Measurements from ENCODE around the gene HP.

HP gene

DNA sequence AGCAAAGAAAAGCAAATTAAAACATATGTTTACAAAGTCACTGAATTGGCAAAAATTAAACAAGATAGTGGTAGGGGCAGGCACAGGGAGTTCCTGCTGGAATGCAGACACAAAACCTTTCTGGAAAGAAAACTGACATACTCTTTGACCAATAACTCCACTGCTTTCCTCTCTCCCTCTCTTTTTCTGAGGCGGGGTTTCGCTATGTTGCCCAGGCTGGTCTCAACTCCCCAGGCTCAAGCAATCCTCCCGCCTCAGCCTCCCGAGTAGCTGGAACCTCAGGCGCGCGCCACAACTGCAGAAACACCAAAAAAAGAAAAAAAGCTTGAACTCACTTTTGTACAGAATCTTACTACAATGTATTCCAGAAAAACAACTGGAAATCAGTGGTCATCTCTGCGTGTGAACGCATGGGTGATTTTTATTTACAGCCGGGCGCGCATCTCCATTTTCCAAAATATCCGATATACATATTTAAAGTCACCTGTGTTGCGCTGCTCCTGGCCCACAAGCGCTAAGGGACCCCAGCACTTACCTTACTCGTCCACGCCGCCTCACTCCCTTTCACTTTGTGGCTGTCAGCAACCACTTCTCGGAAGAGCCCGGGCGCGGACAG, 38.6 kb downstream of the HP start:
- DNase-seq, result no peak

DNA sequence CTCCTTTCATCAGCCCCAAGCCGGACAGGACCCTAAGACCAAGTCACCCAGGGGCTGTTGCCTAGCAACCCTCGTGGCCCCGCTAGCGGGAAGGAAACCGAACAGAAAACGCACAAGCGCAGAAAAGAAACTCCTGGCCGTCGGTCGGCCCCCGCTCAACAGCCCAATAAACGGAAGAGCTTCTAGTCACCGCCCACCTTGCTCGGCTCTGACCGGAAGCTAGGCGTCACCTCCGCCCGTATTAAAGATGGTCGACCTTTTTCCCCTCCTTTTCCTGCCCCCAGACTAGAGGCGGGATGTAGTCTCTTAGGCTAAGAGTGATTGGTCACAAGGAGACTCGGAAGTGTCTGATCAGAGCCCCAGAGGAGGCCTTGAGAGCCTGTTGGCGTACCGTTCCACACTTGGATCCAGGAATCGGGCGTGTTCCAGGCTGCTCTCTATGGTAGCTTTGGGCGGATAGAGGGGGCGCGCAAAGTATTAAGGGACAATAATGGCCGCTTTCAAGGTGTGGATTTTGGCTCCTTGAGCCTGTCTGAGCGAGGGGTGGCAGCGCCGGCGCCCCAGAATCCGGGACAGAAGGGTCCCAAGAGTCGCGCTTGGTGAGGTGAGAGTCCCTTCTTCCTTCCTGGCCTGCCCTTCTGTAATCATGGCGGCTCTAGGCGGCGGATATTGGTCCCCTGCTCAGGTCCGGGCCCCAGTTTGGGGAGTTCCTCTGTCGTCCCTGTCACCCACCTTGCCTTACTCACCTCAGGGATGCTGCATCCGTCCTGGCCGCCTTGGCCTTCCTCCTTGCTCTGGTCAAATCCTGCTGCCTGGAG, 39.4 kb downstream of the HP start, which contains the start of the genes DHX38 and TXNL4B:
Gene DHX38 (plus strand): TSS at position 400 of the 818 bp plus-strand sequence. CDS start 2,311 bp downstream, outside the sequence.
Gene TXNL4B (minus strand): TSS at position 173 of the 818 bp plus-strand sequence. CDS start 2,871 bp downstream, outside the sequence.
- peak; percentile 60 to 80 (median 72) for DNase-seq

DNA sequence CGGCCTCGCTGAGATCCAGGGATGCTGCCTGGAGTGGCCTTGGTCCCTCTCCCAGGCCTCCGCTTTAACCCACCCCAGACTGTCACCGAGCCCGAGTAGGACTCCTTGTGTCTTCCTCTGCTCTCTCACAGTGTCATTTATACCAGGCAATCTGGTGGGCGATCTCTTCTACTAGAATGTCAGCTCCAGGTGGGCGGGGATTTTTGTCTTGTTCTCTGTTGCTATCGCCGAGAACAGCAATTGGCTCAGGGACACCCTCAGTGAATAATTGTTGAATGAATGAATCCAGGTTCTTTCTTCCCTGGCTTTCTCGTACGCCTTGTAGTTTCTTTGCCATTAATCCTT, 39.9 kb downstream of the HP start:
- peak in 2 of 4 experiments; percentile 28 to 32 for DNase-seq

DNA sequence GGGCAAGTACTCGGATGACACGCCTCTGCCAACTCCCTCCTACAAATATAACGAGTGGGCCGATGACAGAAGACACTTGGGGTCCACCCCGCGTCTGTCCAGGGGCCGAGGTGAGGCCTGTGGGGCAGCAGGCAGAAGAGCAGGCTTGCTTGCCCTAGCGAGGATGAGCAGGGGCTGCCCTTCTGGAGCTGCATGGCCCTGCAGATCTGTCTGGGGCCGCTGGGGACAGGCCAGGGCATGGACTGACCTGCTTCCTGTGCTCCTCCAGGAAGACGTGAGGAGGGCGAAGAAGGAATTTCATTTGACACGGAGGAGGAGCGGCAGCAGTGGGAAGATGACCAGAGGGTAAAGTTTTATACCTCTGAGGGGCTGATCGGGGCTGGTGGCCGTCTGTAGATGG, 44.6 kb downstream of the HP start:
- no peak for DNase-seq

DNA sequence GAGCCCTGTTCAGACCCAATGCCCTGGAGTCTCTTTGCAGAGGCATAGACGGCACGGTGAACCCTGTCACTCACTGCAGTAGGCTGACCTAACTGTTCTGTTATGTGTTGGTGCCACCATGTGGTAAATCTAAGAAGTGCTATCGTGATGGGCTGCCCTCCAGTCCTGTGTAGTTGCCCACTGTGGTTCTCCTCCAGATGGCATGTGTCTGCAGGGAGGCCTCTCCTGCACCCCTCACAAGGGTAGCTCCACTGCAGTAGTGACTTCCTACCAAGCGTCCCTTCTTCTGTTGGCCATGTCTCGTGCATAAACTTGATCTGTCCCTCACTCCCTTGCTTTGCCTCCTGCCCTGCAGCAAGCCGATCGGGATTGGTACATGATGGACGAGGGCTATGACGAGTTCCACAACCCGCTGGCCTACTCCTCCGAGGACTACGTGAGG, 45.1 kb downstream of the HP start:
- no peak for DNase-seq

DNA sequence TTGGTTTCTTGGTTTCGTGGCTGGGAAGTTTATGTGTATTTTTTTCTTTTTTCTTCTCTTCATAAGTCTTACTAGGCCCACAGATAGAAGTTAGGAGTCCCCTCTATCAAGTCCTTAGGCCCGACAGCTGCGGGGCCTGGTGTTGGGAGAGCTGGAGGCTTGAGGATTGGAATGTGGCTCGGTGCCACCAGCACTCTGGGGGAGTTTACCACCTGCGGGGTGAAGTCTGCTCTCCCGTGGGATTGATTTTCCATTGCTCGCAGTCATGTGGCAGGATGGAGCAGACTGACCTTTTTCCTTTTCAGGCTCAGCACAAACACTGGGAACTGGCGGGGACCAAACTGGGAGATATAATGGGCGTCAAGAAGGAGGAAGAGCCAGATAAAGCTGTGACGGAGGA, 46.9 kb downstream of the HP start:
- DNase-seq, result no peak

DNA sequence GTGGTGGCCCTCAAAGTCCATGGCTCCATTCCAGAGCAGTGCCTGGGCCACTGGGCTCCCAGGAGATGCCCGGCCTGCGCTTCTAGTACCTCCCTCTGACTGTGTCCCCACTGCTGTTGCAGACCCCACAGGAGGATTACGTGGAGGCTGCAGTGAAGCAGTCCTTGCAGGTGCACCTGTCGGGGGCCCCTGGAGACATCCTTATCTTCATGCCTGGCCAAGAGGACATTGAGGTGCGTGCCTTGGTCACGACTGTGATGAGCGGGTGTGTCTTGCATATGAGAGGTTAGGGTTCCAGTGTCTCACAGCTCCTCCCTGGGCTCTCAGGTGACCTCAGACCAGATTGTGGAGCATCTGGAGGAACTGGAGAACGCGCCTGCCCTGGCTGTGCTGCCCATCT, 50.6 kb downstream of the HP start:
- no peak for DNase-seq

DNA sequence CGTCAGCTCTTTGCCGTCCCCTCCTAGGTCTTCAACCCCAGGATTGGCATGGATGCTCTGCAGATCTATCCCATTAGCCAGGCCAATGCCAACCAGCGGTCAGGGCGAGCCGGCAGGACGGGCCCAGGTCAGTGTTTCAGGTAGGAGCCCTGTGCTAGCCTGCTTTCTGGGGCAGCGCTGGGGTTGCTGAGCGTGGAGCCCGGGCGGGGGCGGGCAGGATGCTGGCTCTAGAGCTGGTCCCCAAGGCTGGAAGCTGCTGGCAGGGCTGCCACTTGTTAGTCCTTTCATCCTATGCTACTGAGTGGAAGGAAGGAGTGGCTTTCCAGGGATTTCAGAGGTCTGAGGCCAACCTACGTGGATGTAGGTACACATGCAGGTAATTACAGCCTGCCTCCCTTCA, 51.7 kb downstream of the HP start:
- DNase-seq, result no peak

DNA sequence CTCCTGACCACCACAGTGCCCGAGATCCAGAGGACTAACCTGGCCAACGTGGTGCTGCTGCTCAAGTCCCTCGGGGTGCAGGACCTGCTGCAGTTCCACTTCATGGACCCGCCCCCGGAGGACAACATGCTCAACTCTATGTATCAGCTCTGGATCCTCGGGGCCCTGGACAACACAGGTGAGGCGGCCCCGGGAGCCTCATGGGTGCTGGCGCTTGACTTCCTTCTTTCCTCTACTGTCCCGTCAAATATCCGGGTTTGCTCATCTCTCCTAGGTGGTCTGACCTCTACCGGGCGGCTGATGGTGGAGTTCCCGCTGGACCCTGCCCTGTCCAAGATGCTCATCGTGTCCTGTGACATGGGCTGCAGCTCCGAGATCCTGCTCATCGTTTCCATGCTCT, 53.1 kb downstream of the HP start:
- DNase-seq, result no peak

DNA sequence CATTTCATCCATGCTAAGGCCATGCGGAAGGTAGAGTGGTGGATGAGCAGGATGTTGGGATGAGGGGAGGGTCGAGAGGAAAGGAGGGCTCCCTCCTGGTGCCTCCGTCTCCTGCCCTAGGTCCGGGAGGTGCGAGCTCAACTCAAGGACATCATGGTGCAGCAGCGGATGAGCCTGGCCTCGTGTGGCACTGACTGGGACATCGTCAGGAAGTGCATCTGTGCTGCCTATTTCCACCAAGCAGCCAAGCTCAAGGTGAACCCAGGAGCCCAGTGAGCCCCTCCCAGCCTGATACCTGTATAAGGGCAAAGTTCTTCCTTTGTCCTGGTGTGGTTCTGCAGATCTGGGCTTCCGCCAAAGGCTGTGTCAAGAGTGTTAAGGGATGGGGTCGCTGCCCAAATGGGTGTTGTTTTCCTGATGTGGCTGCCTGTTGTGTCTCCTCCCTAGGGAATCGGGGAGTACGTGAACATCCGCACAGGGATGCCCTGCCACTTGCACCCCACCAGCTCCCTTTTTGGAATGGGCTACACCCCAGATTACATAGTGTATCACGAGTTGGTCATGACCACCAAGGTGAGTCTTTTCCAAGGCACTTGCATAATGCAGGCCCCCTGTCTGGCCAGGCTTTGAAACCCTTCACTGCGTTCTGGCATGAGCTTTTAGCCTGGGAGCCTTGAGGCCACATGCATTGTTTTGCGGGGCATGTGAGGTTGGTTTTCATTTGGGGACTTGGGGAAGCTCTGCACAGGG, 54.2 kb downstream of the HP start:
- no peak for DNase-seq

DNA sequence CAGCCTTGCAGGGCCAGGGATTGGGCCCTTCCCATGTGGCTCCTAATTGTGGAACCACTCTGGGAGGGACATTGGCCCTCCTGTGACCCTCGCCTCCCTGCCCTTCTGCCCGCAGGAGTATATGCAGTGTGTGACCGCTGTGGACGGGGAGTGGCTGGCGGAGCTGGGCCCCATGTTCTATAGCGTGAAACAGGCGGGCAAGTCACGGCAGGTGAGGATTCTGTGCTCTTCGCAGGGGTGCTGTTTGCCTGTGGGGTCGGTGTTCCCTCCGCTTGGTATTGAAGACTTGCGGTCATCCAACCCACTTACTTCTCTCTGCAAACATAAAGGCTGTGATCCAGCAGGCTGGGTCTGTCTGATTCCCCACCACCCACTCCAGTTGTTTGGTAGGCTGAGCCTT, 55.0 kb downstream of the HP start:
- no peak for DNase-seq

DNA sequence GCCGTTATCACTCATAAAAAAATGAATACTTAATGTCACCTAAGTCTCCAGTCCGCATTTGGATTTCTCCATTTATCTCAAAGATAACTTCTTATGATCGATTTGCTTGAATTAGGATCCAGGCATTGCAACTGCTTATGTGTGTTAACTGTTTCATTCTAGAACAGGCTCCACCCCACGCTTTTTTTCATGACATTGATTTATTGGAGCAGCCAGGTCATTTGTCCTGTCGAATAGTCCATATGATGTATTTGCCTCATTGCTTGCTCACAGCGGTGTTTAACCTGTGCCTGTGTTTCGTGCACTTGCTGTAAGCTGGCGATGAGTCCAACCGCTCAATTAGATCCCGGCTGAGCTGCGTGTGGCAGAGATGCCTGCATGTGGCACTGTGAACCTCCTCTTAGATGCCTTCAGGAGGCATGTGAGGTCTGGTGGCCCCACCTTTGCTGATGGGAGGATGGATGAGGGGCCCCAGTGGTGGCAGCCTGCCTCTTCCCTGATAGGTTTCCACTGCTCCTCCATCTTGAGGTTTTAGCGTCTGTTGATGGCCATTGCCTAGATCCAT, 55.7 kb downstream of the HP start:
- no peak for DNase-seq
